ENCODE measurements around the gene LRRC75B.
"Not testable (repeated sequence)": the region's sequence is repeated elsewhere in the genome, so short reads cannot be mapped to it uniquely, and the experiment has no call there.

GRCh38 chr22:24634776-24635389 is 42.0 kb upstream of the LRRC75B start:
- not testable (repeated sequence) for TF ChIP-seq CTCF, POLR2A (IDR thresholded peaks at IDR 0.05)

Measured in adrenal gland (tissue), 5 donors.